ENCODE results near the gene CPB2. TPM values are rescaled to one million over a fixed set of nuclear protein-coding genes. Genes with fewer than 3 reads are reported as not detected.

CPB2 gene
- polyA plus RNA-seq, 1 donor: 0.27 TPM

DNA sequence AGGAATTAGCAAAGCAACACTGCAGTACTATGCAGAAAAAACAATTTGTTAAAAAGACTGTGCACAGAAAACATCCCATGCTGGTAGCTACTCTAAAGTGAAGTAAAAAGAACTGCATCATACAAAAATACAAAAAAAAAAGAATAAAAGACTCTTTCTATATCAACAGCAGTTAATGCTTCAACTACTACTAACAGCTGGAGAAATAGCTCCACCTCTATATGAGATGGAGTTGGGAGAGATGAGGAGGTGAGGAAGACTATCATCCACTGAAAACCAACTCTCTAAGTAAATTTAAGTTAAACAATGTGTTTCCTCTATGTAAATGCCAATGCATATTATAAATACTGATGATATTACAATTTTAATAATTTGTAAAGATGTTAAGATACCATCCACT is 54.1 kb downstream of the CPB2 start:
- DNase-seq: no peak

DNA sequence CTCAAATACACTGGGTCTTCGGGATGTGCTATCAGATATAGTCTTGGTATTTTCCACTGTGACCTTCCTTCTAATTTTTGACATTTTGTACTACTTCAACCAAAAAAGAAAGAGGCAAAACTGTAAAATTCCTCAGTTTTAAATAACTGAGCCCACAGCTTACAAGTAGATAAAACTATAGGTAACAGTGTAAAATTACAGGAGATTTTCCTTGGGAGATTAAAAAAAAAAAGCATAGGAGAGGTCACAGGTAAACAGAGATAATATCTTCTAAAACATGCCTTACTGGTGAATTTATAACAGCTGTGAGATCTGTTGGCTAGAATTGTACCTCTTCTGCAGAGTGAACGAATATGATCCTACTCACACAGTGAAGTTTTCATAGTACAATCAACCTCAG is 59.4 kb downstream of the CPB2 start:
- no peak for DNase-seq

DNA sequence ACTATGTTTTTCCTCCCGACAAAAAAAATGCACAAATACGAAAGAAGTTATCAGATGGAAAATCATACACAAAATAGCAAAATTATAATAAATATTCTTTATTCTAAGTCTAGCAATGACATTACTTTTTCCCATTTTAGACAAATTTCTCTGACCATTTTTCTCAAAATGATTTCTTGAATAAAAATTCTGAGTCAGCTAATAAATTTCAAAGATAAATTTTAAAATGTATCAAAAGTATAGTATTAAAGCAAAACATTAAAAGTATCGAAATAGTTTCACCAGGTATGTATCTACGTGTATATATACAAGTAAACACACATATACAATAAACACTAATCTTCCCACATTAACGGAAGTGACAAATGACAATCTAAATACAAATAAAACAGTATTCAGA is 61.2 kb downstream of the CPB2 start:
- DNase-seq: no peak

DNA sequence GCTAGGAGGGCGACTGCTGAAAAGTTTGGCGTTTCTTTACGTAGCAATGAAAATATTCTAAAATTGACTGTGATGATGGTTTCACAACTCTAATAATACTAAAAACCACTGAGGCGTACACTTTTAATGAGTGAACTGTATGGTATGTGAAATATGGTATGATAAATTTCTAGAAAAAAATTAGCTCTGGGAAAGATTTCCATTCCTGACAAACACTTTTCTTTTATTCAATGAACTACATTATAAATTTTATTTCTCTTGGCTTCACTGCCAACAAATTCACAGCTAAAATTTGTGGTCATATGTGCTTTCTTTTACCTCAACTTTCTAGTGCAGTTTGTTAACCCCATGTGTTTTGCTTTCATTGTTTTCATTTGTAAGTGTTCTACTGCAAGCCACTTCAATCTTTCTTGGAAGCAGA is 63.4 kb downstream of the CPB2 start:
- no peak for DNase-seq

DNA sequence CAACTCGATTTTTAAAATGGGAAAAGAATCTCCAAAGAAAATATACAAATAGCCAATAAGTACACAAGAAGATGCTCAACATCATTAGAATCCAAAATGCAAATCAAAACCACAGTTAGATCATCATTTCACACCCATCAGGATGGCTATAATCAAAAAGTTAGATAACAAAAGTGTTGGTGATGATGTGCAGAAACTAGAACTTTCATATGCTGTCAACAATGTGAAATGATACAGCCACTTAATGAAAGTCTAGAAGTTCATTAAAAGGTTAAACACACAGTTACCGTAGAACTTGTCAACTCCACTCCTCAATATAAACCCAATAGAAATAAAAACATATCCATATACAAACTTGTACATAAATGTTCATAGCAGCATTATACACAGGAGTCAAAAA is 64.1 kb downstream of the CPB2 start:
- DNase-seq: no peak

DNA sequence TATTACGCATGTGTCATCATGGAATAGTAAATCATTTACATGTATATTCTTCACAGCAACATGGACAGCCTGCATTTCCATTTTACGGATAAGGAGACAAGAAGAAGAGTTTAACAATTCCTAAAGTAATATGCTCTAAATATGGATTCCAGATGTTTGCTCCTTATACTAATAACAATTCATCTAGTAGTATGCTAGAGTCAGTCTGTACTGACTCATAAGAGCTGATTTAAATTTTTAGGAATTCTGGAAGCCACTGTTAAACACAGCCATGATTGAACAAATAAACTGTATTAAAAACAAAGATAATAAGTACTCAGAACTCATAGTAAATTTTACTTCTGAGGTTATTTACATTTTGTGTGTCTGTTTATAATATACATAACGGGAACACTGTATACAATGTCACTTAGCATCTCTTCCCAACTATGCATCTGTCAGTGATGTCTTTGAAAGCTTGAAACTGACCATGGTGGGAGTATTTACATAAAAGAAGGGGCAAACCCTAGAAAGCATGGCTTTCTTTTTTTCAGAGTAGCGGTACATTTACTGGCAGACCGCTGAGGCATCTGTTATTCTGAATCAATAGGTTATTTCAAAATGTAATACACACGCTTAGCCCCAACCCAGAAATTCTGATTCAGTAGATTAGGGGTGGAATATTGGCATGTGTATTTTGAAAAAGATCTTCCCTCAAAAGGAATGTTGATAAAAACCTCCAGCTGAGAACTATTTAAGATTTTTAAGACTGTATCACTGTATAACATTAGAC is 65.2 kb downstream of the CPB2 start:
- no peak for DNase-seq

DNA sequence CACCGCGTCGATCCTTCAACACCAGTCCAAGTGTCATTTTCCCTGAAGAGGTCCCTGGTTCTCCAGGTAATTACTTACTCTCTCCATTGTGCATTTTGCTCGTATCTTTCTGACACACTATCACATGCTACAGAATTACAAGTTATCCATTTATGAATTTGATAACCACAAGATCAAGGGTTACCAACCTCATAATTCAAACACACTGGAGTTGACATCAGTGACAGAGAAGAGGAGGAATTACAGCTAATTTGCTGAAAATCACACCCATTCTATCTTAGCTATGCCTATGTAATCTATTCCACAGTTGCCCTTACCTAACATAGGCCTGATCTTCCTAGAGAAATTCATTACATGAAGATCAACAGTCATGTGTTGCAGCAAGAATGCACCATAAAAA is 66.5 kb downstream of the CPB2 start:
- no peak for DNase-seq

DNA sequence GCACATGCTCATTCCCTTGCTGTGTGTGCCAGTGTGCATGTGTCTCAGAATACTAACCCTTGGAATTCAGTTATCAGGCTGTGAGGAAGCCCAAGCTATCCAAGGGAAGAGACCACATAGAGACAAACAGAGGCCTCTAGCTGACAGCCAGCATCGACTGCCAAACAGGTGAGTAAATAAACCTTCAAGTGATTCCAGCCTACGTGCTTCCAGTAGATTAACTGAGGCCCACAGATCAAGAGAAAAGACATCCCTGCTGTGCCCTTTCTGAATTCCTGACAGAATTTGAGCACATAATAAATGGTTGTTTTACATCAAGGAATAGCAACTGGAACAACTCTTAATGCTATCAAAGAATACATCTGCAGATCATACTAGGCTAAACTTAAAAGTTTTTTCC is 69.8 kb downstream of the CPB2 start:
- no peak for DNase-seq

DNA sequence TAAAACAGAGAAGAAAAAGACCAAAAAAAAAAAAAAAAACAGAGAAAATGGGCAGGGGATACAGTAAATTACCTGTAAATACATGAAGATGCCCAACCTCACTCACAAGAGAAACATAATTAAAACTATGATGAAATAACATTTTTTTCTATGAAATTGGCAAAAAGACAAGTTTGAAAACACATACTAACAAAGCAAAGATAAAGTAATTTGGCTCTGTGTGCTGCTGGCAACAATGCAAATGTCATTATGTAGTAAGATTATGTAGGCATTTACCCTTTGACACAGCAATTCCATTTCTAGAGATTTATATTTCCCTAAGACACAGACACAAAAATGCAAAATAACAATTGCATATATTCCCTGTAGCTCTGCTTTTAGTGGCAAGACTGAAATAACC is 72.5 kb downstream of the CPB2 start:
- no peak for DNase-seq

DNA sequence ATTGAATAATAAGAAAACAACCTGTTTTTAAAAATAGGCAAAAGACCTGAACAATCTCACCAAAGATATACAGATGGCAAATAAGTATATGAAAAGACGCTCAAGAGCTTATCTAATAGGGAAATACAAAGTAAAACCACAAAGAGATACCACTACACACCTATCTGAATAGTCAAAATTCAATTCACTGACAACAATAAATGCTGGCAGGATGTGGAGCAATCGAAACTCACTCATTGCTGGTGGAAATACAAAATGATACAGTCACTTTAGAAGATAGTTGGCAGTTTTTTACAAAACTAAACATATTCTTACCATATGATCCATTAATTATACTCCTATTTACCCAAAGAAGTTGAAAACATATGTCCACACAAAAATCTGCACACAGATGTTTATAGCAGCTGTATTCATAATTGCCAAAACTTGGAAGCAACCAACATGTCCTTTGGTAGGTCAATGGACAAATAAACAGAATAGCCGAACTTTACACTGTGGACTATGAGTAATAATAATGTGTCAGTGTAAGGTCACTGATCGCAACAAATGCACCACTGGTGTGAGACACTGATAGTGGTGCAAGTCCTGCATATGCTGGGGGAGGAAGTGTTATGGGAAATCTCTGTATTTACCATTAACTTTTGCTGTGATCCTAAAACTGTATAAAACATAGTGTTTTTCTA is 73.1 kb downstream of the CPB2 start:
- no peak for DNase-seq

DNA sequence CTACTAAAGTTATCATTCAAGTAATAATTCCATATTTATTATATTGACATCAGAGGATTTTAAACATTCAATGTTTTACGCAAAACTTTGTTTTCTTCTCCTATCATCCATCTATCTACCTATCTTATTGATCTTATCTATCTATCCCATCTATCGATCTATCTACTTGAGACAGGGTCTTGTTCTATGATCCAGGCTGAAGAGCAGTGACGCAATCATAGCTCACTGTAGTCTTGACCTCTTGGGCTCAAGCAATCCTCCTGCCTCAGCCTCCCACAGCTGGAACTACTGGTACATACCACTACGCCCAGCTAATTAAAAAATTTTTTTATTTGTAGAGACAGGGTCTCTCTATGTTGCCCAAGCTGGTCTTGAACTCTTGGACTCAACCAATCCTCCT is 79.7 kb downstream of the CPB2 start:
- no peak for DNase-seq

DNA sequence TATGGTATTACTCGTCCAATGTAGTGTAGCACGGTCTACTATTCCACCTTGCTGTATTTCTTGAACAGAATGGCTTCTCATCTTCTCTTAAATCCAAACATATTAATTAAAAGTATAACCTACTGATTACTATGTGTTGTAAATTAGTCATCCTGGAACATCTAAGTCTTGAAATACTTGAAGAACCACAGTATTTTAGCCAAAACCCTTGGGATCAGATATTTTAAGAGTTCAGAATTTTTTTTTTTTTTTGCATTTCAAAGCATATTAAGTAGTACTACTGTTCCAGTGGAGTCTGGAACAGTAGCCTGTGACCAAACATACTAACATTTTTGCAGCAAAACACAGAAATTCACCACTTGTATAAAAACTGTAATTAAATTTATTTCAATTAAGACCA is 82.4 kb downstream of the CPB2 start:
- DNase-seq: no peak

DNA sequence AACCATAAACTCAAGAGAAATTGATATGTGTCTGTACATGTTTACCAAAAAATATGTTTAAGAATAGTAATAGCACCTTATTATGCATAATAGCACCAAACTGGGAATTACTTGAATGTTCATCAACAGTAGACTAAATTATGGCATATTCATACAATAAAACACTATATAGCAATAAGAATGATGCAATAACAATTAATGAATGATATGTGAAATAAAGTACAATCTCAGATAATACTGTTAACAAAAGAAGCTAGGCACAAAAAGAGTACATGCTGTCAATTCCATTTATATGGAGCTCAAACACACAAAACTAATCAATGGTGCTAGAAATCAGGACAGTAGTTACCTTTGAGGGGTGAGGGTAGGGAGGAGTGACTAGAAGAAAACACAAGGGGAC is 88.6 kb downstream of the CPB2 start:
- DNase-seq: no peak

DNA sequence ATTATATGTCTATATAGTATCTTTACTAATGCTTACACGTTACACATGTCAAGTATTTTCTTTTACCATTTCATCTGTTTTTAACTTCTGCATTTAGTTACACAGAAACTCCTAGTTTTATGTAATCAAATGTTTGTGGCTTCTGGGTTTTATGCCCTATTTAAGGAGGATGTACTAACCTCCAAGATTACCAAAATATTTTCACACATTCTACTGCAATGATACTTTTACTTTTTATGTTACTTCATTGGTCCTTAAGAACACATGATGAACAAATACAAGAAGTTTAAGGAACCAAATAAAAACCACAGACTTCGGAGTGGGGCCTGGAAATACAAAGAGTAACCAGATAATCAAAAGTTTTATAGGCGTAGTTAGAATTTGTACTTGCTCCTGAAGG is 89.5 kb downstream of the CPB2 start:
- no peak for DNase-seq

DNA sequence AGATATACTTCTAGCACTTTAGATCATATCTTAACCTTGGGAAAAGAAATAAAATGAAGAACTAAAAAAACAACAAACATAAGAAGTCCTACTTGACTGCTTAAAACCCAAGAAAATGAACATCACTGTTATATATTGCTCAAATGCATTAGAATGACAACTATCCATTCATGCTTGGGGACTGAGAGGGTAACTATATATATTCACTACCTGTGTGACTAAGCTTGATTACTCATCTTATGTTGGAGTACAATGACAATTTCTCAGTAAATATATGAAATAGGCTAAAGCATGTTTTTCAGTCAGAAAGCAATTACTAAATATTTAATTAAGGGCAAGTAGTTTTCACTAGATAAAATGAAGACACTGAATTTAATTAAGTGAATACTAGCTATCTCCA is 92.4 kb downstream of the CPB2 start:
- no peak for DNase-seq

DNA sequence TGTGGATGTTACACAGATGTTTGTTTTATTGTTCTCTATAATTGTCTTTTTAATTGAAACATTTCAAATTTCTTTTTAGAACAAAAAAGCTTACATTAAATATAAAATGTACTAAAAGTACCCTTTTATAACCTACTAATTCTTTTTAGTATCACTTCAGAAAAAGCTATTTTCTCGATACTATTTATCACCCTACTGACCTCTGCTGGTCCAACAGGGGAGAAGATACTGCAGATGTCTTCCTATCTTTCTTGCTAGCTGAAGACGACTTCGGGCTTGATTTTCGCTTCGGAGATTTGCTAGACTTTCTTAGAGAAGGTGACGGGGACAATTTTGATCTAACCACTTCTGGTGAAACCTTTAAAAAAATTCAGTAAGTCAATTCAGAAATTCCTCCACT is 94.7 kb downstream of the CPB2 start:
- DNase-seq: peak; percentile 14

DNA sequence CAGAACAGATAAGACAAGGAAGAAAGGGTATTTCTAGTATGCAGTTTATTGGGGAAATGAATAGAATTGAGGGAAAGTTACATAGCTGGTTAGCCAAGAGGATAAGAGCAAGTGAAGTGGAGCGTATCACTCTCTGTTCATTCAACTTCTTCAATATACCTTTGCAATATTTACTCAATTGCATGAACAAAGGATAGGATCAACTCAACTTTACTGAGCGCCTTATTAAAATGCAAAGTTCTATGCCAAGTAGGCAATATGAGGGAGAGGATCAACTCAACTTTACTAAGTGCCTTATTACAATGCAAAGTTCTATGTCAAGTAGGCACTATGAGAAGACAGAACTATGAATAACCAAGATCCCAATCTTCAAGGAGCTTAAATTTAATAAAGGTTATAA is 96.2 kb downstream of the CPB2 start:
- DNase-seq: no peak

DNA sequence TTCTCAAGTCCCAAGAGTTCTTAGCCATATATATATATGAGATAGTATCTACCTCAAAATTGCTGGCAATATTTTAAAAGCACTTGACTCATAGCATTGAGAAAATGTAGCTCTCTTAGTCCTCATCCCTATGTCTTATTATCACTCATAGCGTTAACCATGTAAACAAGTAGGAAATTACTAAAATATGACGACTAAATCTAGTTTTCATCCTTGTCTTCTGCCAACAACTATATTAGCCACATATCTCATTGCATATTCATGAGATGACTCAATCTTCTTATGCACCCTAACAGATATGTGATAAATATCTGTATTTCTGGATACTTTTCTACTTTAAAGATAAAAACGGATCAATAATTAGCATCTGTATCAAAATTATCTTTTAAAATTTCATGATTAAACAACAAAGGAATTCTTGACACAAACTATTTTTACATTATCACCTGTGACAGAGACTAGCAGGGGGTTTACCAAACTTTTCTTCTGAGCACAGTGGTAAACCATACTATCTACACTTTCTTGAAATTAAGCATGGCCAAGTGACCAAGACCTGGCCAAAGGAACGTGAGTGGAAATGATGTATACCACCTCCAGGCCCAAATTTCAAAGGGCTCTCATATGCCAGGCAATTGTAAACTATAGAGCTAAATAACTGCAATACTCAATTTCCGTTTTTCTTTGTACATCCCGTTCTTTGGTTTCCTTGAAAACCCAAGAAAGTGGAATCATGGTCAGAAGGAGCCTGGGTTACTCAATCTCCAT is 98.0 kb downstream of the CPB2 start:
- no peak for DNase-seq

DNA sequence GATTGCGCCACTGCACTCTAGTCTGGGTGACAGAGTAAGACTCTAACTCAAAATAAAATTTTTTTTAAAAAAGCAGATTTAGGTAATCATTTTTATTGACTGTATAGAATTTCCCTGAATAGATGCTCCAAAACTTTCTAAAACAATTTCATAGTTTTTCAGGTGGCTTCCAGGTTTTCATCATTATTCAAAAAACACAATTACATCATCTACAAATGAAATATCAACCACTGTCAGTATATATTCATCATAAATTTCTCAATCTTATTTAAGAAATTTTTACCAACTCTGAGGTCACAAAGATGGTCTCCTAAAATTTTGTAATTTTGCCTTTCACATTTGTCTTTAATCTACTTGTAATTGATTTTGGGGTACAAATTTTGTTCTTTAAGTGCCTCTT is 100.3 kb downstream of the CPB2 start:
- no peak for DNase-seq
